Caco-2 (cell line): ENCODE data around the gene KCNK7. TPM values are rescaled to one million over a fixed set of nuclear protein-coding genes. Genes with fewer than 3 reads are reported as not detected.
A peak's percentile ranks its signal among the peaks of the same experiment; 100 is the strongest.

Experiments
- Bru-seq: library from RNA; stranded (reverse); fragments of 400-500 nt; gene quantifications from one replicate; lab custom pipeline; 2021; lab: Mats Ljungman, UMichigan
- BruChase-seq, 2 experiments: library from RNA; stranded (reverse); fragments of 400-500 nt; gene quantifications; one replicate each; lab custom pipeline; 2021; lab: Mats Ljungman, UMichigan
- BruUV-seq: library from RNA; stranded (reverse); fragments of 400-500 nt; replicated peaks from 2 replicates; lab custom pipeline; 2021; lab: Mats Ljungman, UMichigan
- CTCF ChIA-PET: fragments of 300-600 bp; sonication (Branson Sonifier 250); formaldehyde crosslinking; loops from one replicate; lab custom pipeline; 2022; ENCODE audit warnings: antibody characterized with exemption; lab: Charles Lee
- POLR2A ChIA-PET: fragments of 300-600 bp; sonication (Branson Sonifier 250); formaldehyde crosslinking; loops from one replicate; lab custom pipeline; 2022; ENCODE audit warnings: antibody characterized with exemption; lab: Charles Lee
- DNase-seq, 2 experiments: peaks; one replicate each; pipeline versions ENCODE4 v3.0.0 to v3.0.0-alpha.2; 2020 to 2022
- H3K27me3 ChIP-seq: replicated peaks from 2 replicates; pipeline ENCODE4 v1.6.0; 2011; ENCODE audit warnings: low read length; ENCODE audit not compliant: control insufficient read depth, insufficient read depth
- H3K36me3 ChIP-seq: 2 replicates; pipeline ENCODE4 v1.5.1; 2011; ENCODE audit warnings: low read length; ENCODE audit not compliant: control insufficient read depth, insufficient read depth
- H3K4me1 ChIP-seq: fragments of 250-450 bp; sonication (Bioruptor Pico); 2 replicates; pipeline ENCODE4 v1.5.1; 2020; ENCODE audit warnings: mild to moderate bottlenecking
- H3K4me3 ChIP-seq: 2 replicates; pipeline ENCODE4 v1.5.1; 2011; ENCODE audit warnings: low read depth, mild to moderate bottlenecking, control low read depth, low read length
- H3K9me3 ChIP-seq: fragments of 250-450 bp; sonication (Bioruptor Pico); 2 replicates; pipeline ENCODE4 v1.5.1; 2020; ENCODE audit warnings: mild to moderate bottlenecking, moderate library complexity
- H3K27ac Mint-ChIP-seq: one replicate; pipeline ENCODE4 v1.8.0; 2022; ENCODE audit warnings: mixed read lengths; ENCODE audit not compliant: unreplicated experiment
- H3K27me3 Mint-ChIP-seq: one replicate; pipeline ENCODE4 v1.8.0; 2022; ENCODE audit warnings: mixed read lengths; ENCODE audit not compliant: insufficient read depth, unreplicated experiment
- H3K36me3 Mint-ChIP-seq: one replicate; pipeline ENCODE4 v1.8.0; 2022; ENCODE audit warnings: mild to moderate bottlenecking, mixed read lengths; ENCODE audit not compliant: insufficient read depth, unreplicated experiment
- H3K4me1 Mint-ChIP-seq: one replicate; pipeline ENCODE4 v1.8.0; 2022; ENCODE audit warnings: low read depth, mixed read lengths; ENCODE audit not compliant: unreplicated experiment
- H3K4me3 Mint-ChIP-seq: one replicate; pipeline ENCODE4 v1.8.0; 2022; ENCODE audit warnings: mild to moderate bottlenecking, moderate library complexity, mixed read lengths; ENCODE audit not compliant: unreplicated experiment
- H3K9me3 Mint-ChIP-seq: one replicate; pipeline ENCODE4 v1.8.0; 2022; ENCODE audit warnings: mixed read lengths; ENCODE audit not compliant: unreplicated experiment
- intact Hi-C: fragments of 100-400 bp; cut with micrococcal nuclease; formaldehyde crosslinking; loops from one replicate; pipeline ENCODE4 v1.10.0; 2022; ENCODE audit not compliant: unreplicated experiment
- long read RNA-seq: library from polyadenylated mRNA; stranded (forward); transcript quantifications from one replicate; pipeline ENCODE4 v2.0.0, GENCODE V29; 2022
- total RNA-seq: library from RNA; stranded (reverse); gene quantifications from 2 replicates; pipeline ENCODE4 v1.2.3, GENCODE V29; 2022
- TF ChIP-seq, protein P1 (sequence below), 2 experiments: fragments of 200-600 bp in 1 of 2; IDR thresholded peaks; 1 replicate in 1 of 2; 2 replicates in 1 of 2; pipeline versions ENCODE4 v1.5.1 to v1.8.0; 2011 to 2022; ENCODE audit warnings: antibody characterized with exemption in 1 of 2, control low read depth in 1 of 2, inconsistent platforms in 1 of 2, low read depth in 1 of 2, low read length in 1 of 2, mild to moderate bottlenecking in 1 of 2, moderate library complexity in 1 of 2; ENCODE audit not compliant: insufficient read depth in 1 of 2, severe bottlenecking in 1 of 2, unreplicated experiment in 1 of 2

The KCNK7 gene
- total RNA-seq = 0.39 and 0.49 TPM in 2 replicates
- percentile 19 among the genes with signal in this experiment for Bru-seq, nascent RNA
- percentile 30 among the genes with signal in this experiment for BruChase-seq, experiment 1, labeled RNA remaining after a 2-hour chase
- percentile 24 among the genes with signal in this experiment for BruChase-seq, experiment 2, labeled RNA remaining after a 6-hour chase
- long read RNA-seq = 0 reads

DNA sequence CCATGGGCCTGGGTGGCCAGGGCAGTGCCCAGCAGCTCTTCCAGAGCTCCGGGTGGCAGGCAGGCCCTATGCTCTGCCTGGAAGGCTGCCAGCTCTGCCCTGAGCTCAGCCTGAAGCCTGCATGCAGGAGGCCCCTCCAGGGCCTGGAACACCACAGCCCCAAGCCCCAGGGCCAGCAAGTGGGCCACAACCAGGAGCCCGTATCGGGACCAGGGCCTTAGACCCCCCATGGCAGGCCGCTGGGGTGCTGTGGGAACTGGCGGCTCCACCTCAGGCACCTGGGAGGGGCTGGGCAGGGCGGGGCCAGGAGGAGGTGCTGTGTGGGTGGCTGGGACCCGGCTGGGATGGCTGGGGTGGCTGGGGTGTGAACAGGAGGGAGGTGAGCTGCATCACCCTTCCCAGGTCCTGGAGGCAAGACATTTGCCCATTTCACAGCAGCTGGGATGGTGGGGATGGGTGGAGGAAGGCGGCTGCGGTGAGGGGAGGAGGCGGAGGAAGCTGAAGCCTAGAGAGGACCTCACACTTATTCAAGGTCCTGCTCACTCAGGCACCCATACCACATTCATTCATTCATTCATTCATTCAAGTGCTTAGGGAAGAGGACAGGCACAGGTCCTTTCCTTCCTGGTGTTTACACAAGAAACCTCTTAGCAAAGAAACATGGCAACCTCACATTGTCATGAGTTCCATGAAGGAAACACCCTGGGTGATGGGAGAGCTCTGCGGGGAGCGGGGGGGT lies at the start of gene KCNK7:
Gene KCNK7, minus strand, starts transcription at position 258 of the 739 bp plus-strand sequence. Its CDS starts 28 bp downstream, at position 230.
- POLR2A ChIA-PET = interaction anchor here (1.1 kb wide), 1 partner anchor 11 kb away, joined by 6 read pairs; no protein-coding TSS in a partner anchor
- no peak for DNase-seq
- BruUV-seq = no TSS peak

GRCh38 chr11:65644837-65645236 lies 49.2 kb upstream of the KCNK7 start:
- BruUV-seq = no TSS peak
- POLR2A ChIA-PET = no interaction called here
- no peak for DNase-seq
- intact Hi-C loops = no loop called here
- no peaks in the 10 kb centered on the region for H3K36me3 ChIP-seq
- no peak overlapping the region for H3K4me3 Mint-ChIP-seq
- H3K27me3 Mint-ChIP-seq = no peaks in the 10 kb centered on the region
- peaks cover 20% of the 10 kb centered on the region for H3K4me1 Mint-ChIP-seq
- H3K9me3 Mint-ChIP-seq = no peaks in the 10 kb centered on the region
- H3K4me1 ChIP-seq = peaks cover 15% of the 10 kb centered on the region
- TF ChIP-seq, protein P1, sequence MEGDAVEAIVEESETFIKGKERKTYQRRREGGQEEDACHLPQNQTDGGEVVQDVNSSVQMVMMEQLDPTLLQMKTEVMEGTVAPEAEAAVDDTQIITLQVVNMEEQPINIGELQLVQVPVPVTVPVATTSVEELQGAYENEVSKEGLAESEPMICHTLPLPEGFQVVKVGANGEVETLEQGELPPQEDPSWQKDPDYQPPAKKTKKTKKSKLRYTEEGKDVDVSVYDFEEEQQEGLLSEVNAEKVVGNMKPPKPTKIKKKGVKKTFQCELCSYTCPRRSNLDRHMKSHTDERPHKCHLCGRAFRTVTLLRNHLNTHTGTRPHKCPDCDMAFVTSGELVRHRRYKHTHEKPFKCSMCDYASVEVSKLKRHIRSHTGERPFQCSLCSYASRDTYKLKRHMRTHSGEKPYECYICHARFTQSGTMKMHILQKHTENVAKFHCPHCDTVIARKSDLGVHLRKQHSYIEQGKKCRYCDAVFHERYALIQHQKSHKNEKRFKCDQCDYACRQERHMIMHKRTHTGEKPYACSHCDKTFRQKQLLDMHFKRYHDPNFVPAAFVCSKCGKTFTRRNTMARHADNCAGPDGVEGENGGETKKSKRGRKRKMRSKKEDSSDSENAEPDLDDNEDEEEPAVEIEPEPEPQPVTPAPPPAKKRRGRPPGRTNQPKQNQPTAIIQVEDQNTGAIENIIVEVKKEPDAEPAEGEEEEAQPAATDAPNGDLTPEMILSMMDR (IDR thresholded peaks at IDR 0.05; ENCODE audit: insufficient read depth in 1 of 2, low read depth in 1 of 2, low read length in 1 of 2, severe bottlenecking in 1 of 2, unreplicated experiment in 1 of 2) = no peak
- no peaks in the 10 kb centered on the region for H3K9me3 ChIP-seq
- peaks cover 12% of the 10 kb centered on the region for H3K36me3 Mint-ChIP-seq
- no peaks in the 10 kb centered on the region for H3K27me3 ChIP-seq
- H3K4me3 ChIP-seq = no peak overlapping the region
- CTCF ChIA-PET = no interaction called here
- H3K27ac Mint-ChIP-seq = peak overlapping the region; percentile 28

More for the DNA sequence above, at the start of gene KCNK7:
- intact Hi-C loops = no loop called here
- Mint-ChIP-seq H3K27me3 (no peaks in the 10 kb centered on the region), H3K4me1 (no peaks in the 10 kb centered on the region), H3K9me3 (no peaks in the 10 kb centered on the region), H3K27ac (no peak within 1 kb of the TSS), H3K4me3 (no peak within 1 kb of the TSS), H3K36me3 (peaks cover 30% of the 10 kb centered on the region)
- Histone ChIP-seq H3K27me3 (no peaks in the 10 kb centered on the region), H3K4me3 (no peak within 1 kb of the TSS), H3K9me3 (no peaks in the 10 kb centered on the region), H3K36me3 (peaks cover 4% of the 10 kb centered on the region), H3K4me1 (peaks cover 5% of the 10 kb centered on the region; the same call in 1 of the 2 replicates)
- CTCF ChIA-PET = interaction anchor here (0.6 kb wide), 1 partner anchor 212 kb away, joined by 5 read pairs; no protein-coding TSS in a partner anchor
- TF ChIP-seq, protein P1 (IDR thresholded peaks at IDR 0.05; ENCODE audit: insufficient read depth in 1 of 2, low read depth in 1 of 2, low read length in 1 of 2, severe bottlenecking in 1 of 2, unreplicated experiment in 1 of 2) = no peak

- Mint-ChIP-seq H3K27me3 (no peaks in the 10 kb centered on the region), H3K4me1 (peaks cover 20% of the 10 kb centered on the region), H3K36me3 (peaks cover 15% of the 10 kb centered on the region), H3K27ac (peak overlapping the region; percentile 7), H3K4me3 (no peak overlapping the region), H3K9me3 (no peaks in the 10 kb centered on the region)
- H3K4me1 ChIP-seq = peaks cover 15% of the 10 kb centered on the region
- intact Hi-C loops = no loop called here
- no TSS peak for BruUV-seq
- H3K4me3 ChIP-seq = no peak overlapping the region
- H3K9me3 ChIP-seq = no peaks in the 10 kb centered on the region
- DNase-seq = peak; percentile 42 to 67
- CTCF ChIA-PET = no interaction called here
- H3K36me3 ChIP-seq = no peaks in the 10 kb centered on the region
- POLR2A ChIA-PET = no interaction called here
- TF ChIP-seq, protein P1 (IDR thresholded peaks at IDR 0.05; ENCODE audit: insufficient read depth in 1 of 2, low read depth in 1 of 2, low read length in 1 of 2, severe bottlenecking in 1 of 2, unreplicated experiment in 1 of 2) = no peak
- no peaks in the 10 kb centered on the region for H3K27me3 ChIP-seq
Observed at GRCh38 chr11:65643971-65644370, 48.4 kb upstream of the KCNK7 start.
